OCI-LY7 (cell line): ENCODE results near the gene CRELD2.

Experiments used
- CTCF ChIP-seq: fragments of 200-600 bp; sonication (generic); conservative IDR thresholded peaks from 2 replicates; pipeline ENCODE4 v1.5.1; 2014; ENCODE audit warnings: mild to moderate bottlenecking, antibody characterized with exemption, low read length, moderate library complexity, mixed read lengths
- EZH2phosphoT487 ChIP-seq: fragments of 200-600 bp; sonication (generic); IDR thresholded peaks from 2 replicates; pipeline ENCODE4 v1.6.1; 2018; ENCODE audit warnings: low read depth, borderline replicate concordance, mild to moderate bottlenecking, mixed run types, antibody characterized with exemption, low read length, moderate library complexity, mixed read lengths

GRCh38 chr22:49871482-49871881 lies 47.0 kb upstream of the CRELD2 start:
- no peak for TF ChIP-seq EZH2phosphoT487
- no peak for TF ChIP-seq CTCF
